Panc1 (cell line): Measurements from ENCODE around the gene SPEG. TPM values are rescaled to one million over a fixed set of nuclear protein-coding genes. Genes with fewer than 3 reads are reported as not detected.

Experiments
- ATAC-seq: fragments of 200-7000 bp; cut with Tn5 transposase; 2 replicates; pipeline ENCODE4 v1.9.1; 2020; ENCODE audit warnings: mild to moderate bottlenecking, moderate library complexity
- BruUV-seq: library from RNA; stranded (reverse); fragments of 400-500 nt; replicated peaks from 2 replicates; lab custom pipeline; 2021; lab: Mats Ljungman, UMichigan
- CTCF ChIA-PET: fragments of 300-600 bp; sonication (Branson Sonifier 250); formaldehyde crosslinking; loops from one replicate; lab custom pipeline; 2022; ENCODE audit warnings: antibody characterized with exemption; lab: Charles Lee
- POLR2A ChIA-PET: fragments of 300-600 bp; sonication (Branson Sonifier 250); formaldehyde crosslinking; loops from one replicate; lab custom pipeline; 2022; ENCODE audit warnings: antibody characterized with exemption; lab: Charles Lee
- DNase-seq: peaks from one replicate; pipeline ENCODE4 v3.0.0-alpha.2; 2010; ENCODE audit warnings: low read depth, low spot score
- H3K27ac ChIP-seq: 2 replicates; pipeline ENCODE4 v1.5.1; 2011; ENCODE audit warnings: mild to moderate bottlenecking, low read length, inconsistent platforms
- H3K27me3 ChIP-seq: fragments of 200-500 bp; sonication (Bioruptor generic); 2 replicates; pipeline ENCODE4 v1.6.0; 2014; ENCODE audit warnings: low read length, inconsistent platforms; ENCODE audit not compliant: control insufficient read depth, insufficient read depth
- H3K36me3 ChIP-seq: fragments of 200-500 bp; sonication (Bioruptor generic); 2 replicates; pipeline ENCODE4 v1.5.1; 2014; ENCODE audit warnings: inconsistent platforms, mild to moderate bottlenecking, low read length, moderate library complexity; ENCODE audit not compliant: control insufficient read depth, insufficient read depth
- H3K4me1 ChIP-seq: 2 replicates; pipeline ENCODE4 v1.5.1; 2011; ENCODE audit warnings: inconsistent platforms, mild to moderate bottlenecking, low read length, moderate library complexity; ENCODE audit not compliant: control insufficient read depth, insufficient read depth
- H3K4me3 ChIP-seq, 2 experiments: 2 replicates each; pipeline ENCODE4 v1.5.1; 2011 to 2012; ENCODE audit warnings: low read depth in 2 of 2, low read length in 2 of 2, mild to moderate bottlenecking in 2 of 2, inconsistent platforms in 1 of 2, moderate library complexity in 1 of 2
- H3K9me3 ChIP-seq: fragments of 200-500 bp; sonication (Bioruptor generic); 2 replicates; pipeline ENCODE4 v1.5.1; 2014; ENCODE audit warnings: low read depth, mild to moderate bottlenecking, inconsistent platforms, low read length, moderate library complexity; ENCODE audit not compliant: control insufficient read depth, insufficient read depth
- CTCF ChIP-seq: fragments of 450-650 bp; IDR thresholded peaks from 2 replicates; pipeline ENCODE4 v1.5.1; 2017; ENCODE audit warnings: mild to moderate bottlenecking
- POLR2AphosphoS5 ChIP-seq: IDR thresholded peaks from 2 replicates; pipeline ENCODE4 v1.6.1; 2012; ENCODE audit warnings: mild to moderate bottlenecking, low read depth, low read length, moderate library complexity
- REST ChIP-seq, 2 experiments: IDR thresholded peaks; 2 replicates each; pipeline ENCODE4 v1.6.1; 2011 to 2012; ENCODE audit warnings: low read depth in 2 of 2, control low read depth in 1 of 2, low read length in 1 of 2, mild to moderate bottlenecking in 1 of 2, moderate library complexity in 1 of 2; ENCODE audit not compliant: insufficient read depth in 1 of 2
- SIN3A ChIP-seq: IDR thresholded peaks from 2 replicates; pipeline ENCODE4 v1.6.1; 2012; ENCODE audit warnings: low read depth, mild to moderate bottlenecking, low read length, moderate library complexity, borderline replicate concordance; ENCODE audit not compliant: insufficient read depth
- TCF7L2 ChIP-seq: IDR thresholded peaks from 2 replicates; pipeline ENCODE4 v1.6.1; 2011; ENCODE audit warnings: mild to moderate bottlenecking, low read depth, low read length, inconsistent platforms
- in situ Hi-C: cut with HindIII; loops from 2 replicates; pipeline ENCODE4 v1.10.0; 2016; ENCODE audit warnings: low sequenced_read_pairs, low pct_unique_long_range_greater_than_20kb
- intact Hi-C: fragments of 100-400 bp; cut with micrococcal nuclease; formaldehyde crosslinking; loops from one replicate; pipeline ENCODE4 v1.10.0; 2022; ENCODE audit not compliant: unreplicated experiment
- total RNA-seq: library from RNA; stranded (reverse); gene quantifications from one replicate; pipeline ENCODE4 v1.2.1, GENCODE V29; 2021; ENCODE audit not compliant: unreplicated experiment

Gene SPEG
- total RNA-seq, 1 experiment from 2014 or later: 3.4 TPM

DNA sequence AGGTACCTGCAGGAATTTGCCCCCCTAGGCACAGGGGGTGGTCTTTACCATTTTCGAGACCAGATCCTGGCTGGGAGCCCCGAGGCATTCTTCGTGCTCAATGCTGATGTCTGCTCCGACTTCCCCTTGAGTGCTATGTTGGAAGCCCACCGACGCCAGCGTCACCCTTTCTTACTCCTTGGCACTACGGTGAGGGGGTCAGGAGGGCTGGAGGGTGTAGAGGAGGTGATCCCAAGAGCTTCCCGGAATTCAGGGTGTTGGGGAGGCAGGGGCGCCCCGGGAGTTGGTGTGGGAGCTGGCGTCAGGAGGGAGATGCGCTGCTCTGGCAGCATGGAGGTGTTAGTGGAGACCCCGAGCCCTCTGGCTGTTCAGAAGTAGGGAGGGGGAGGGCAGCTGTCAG is 67.2 kb downstream of the SPEG start:
- no TSS peak for BruUV-seq
- Histone ChIP-seq H3K27me3 (no peaks in the 10 kb centered on the region), H3K27ac (no peak overlapping the region), H3K4me1 (peaks cover 9% of the 10 kb centered on the region; the same call in 1 of the 2 replicates), H3K9me3 (no peaks in the 10 kb centered on the region), H3K4me3 (no peak overlapping the region), H3K36me3 (peaks cover 3% of the 10 kb centered on the region; the same call in 1 of the 2 replicates)
- intact Hi-C loops: no loop called here
- DNase-seq: no peak
- ChIA-PET POLR2A (no interaction called here), CTCF (no interaction called here)
- in situ Hi-C loops: no loop called here
- TF ChIP-seq SIN3A (no peak), REST (IDR thresholded peaks at IDR 0.05; ENCODE audit: insufficient read depth in 1 of 2, low read depth in 2 of 2, low read length in 1 of 2) (no peak), POLR2AphosphoS5 (no peak), CTCF (no peak), TCF7L2 (no peak)
- ATAC-seq: no peak

DNA sequence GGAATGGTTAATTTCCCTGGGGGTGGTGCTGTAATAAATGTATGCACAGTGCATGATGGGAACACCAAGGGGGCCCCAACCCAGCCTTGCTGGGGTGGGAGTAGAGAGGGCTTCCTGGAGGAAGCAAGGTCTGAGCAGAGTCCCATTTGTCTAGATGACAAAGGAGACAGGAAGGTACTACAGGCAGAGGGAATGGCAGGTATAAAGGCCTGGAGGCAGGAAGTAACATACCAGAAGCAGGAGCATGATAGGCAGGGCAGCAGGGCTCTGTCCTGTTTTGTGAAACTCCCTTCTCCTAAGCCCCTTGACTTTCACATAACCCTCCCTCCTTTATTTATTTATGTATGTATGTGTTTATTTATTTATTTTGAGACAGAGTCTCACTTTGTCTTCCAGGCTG is 68.0 kb downstream of the SPEG start:
- intact Hi-C loops: no loop called here
- no TSS peak for BruUV-seq
- in situ Hi-C loops: no loop called here
- DNase-seq (no peak), ATAC-seq (no peak)
- ChIA-PET CTCF (no interaction called here), POLR2A (no interaction called here)
- TF ChIP-seq REST (IDR thresholded peaks at IDR 0.05; ENCODE audit: insufficient read depth in 1 of 2, low read depth in 2 of 2, low read length in 1 of 2) (no peak), SIN3A (no peak), TCF7L2 (no peak), CTCF (no peak), POLR2AphosphoS5 (no peak)
- Histone ChIP-seq H3K4me1 (peaks cover 10% of the 10 kb centered on the region), H3K9me3 (no peaks in the 10 kb centered on the region), H3K27ac (no peak overlapping the region), H3K36me3 (peaks cover 3% of the 10 kb centered on the region; the same call in 1 of the 2 replicates), H3K4me3 (no peak overlapping the region), H3K27me3 (no peaks in the 10 kb centered on the region)
